Ramos (cell line): ENCODE results near the gene C21orf91.

Experiments
- in situ Hi-C: fragments of 300-500 bp; cut with MboI; formaldehyde crosslinking; loops from one replicate; pipeline ENCODE4 v1.14.3; 2022; ENCODE audit warnings: low sequenced_read_pairs; ENCODE audit not compliant: unreplicated experiment

The C21orf91 gene

DNA sequence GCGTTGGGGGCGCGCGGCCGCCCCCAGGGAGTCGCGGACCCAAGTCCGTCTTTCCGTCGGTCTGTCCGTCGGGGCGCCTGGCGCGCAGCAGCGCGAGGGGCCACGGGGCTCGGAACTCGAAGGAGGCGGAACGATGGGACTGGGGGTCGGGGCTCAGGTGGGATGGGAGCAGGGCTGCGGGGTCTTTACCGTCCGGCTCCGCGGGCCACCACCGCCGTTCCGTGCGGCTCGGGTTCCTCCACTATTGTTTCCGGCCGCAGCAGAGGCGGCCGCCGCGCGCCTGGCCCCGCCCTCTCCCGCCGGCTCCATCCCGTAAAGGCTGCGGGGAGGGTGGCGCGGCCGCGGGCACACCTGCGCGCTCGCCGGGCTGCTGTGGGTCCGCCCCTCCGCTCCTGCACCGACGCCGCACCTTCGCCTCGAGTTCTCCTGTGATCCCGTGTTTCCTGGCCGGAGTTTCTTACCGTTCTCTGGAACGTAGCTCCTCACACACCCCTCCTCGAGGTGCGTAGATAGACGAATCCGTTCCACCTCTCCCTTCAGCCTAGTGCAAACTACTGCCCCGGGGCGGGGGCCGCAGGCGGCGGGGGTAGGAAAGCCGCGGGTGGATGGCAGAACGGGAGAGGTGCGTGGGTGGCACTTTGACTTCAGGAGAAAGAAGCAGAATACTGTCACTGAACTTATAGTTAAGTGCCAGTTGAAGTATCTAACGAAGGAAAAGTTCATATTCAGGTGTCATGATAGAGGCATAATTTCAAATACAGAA lies at the start of gene C21orf91:
Gene C21orf91 (minus strand): TSS at position 243 of the 763 bp plus-strand sequence. CDS start 1,038 bp downstream, outside the sequence.
- in situ Hi-C loops: no loop called here

DNA sequence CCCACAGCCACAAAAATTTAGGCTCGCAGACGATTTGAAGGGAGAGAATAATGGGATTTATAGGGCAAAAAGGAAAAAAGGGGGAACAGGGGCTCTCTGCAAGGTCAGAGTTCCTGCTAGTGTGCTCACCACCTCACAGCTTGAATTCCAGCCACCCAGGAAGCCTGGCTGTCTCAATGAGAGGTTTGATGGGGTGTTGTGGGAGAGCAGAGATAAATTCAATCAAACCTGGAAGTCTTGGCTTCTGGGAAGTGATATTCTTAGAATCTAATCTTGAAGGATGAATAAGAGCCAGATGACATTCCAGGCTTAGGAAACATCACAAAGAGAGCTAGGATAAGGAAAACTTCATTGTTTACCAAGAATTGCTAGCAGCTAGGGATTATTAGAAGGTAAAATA lies 47.4 kb upstream of the C21orf91 start:
- in situ Hi-C loops: no loop called here

DNA sequence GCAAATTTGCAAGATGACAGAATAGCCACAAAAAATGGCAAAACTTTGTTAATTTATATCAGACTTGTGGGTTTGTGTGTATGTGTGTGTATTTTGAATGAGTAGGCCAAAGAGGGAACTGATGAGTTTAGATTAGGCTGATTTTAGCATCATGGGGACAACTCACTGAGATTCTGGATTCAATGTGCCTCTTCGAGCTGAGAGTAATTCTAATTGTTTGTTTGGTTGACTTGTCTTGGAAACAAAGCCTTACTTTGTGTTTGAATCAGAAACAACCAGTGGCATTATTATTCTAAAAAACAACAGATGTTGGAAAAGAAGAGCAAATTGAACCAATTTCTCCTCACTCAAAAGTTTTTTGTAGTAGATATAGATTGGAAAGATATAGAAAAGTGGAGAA lies 40.5 kb upstream of the C21orf91 start:
- in situ Hi-C loops: no loop called here

DNA sequence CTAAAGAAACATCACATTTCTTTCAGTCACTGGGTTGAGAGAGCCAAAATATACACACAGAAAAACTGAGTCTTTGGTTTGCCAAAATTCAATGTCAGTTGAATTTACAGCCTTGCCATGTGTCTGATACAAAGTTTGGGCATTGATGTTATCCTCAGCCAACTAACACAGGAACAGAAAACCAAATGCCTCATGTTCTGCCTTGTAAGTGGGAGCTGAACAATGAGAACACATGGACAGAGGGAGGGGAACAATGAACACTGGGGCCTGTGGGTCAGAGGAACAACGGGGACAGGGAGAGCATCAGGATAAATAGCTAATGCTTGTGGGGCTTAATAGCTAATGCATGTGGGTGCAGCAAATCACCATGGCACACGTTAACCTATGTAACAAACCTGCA lies 39.6 kb upstream of the C21orf91 start:
- in situ Hi-C loops: no loop called here

DNA sequence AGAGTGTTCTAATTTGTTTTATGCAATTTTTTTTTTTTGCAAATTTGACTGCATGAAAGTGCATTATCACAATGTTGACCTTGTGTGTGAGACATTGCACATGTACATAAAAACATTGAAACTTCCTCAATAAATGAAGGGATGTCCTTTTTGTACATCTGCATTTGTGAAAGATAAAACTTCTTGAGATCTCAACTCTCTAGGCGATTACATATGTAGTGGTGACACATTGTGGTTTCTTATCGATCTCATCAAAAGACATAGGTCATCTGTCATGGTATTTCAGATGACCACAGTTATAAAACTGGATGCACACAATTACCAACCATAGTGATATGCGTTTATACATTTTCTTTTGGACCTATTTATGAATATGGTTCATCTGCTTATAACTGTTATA lies 35.6 kb upstream of the C21orf91 start:
- in situ Hi-C loops: no loop called here

DNA sequence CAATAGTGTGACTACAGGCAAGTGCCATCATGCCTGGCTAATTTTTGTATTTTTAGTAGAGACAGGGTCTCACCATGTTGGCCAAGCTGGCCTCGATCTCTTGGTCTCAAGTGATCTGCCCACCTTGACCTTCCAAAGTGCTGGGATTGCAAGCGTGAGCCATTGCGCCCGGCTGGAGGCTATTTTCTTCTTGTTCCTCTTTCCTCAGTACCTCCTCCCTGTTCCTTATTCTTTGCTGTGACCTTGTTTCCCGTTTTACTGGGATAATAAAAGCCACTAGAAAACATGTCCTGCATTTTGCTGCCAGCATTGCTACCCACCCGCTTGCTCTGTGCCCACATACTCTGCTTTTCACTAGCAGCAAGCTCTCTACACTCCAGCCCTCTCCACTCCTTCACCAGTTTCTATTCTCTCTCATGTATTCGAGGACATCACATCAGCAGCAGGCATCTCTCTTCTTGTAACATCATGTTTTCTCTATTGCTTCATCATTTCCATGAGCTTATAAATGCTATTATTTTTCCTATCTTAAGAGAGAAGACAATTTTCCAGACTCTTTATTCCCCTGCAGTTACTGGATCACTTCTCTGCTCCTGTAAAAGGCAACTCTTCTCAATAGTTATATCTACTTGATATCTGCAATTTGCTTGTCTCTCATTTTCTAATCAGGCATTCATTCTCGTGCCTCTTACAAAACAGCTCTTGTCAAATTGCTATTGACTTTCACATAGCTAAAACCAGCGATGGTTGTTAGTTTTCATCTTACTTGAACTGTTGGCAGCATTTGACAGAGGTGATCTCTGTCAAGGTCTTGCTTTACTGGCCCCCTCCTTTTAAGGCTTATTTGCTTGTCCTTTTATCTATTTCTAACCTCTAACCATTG lies 34.5 kb upstream of the C21orf91 start:
- in situ Hi-C loops: no loop called here

DNA sequence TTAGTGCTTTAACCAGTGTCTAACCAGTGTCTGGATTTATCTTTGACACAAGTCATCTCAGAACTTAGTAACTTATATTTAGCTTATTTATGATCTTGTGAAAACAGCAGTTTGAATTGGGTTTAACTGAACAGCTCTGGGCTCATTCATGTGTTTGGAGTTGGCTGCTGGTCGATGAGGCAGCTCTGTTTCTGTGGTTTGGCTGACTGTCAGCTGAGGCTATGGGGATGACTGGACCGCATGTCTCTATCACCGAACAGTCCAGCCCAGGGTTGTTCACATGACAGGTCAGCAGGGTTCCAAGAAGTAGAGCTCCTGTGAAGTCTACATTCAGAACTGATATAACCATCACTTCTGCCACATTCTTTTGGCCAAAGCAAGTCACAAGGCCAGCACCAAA lies 29.1 kb upstream of the C21orf91 start:
- in situ Hi-C loops: no loop called here

DNA sequence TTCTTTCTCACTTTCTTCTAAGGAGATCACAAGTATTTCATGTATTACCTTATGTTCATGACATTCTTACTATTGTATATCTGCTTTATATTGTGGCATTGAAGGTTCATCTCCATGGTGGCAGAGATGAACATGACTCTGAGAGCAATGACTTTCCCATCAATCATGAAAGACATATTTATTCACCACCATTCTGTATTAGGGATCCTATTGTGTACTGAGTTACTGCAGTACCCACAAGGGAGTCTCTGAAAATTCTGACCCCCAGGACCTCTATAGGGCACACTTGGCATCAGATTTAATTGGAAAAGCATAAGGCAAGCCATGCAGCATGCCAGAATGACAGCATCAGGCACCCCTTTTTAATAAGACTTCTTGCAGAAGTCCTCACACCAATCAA lies 21.9 kb upstream of the C21orf91 start:
- in situ Hi-C loops: no loop called here

DNA sequence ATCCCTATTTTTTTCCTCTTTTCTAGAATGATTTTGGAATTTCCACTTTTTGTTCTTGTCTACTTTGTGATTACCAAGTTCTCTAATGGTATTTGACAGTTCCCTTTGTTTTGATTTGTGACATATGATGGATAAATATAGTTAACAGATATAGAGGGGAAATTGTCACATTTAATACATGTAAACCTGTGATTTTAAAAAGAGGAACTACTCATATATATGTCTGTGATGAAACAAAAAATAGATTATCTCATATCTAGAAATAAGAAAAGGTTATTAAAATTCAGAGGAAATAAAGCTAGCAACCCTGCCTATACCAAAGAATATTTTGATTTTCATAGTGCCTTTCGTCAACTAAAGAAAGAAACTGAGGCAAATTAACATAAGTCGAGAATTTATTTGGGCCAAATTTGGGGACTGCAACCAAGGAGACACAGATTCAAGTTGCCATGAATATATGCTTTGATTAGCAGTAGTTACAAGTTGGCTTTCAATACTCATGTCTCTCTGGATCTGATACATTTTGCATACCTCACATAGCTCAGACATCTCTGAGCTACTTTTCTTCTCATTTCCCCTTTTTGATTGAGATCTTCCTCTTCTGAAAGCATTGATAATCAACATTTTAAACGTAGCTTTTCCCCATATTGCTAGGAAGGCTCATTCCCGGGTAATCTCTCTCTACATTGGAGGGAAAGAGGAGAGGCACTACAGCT lies 15.6 kb upstream of the C21orf91 start:
- in situ Hi-C loops: no loop called here

DNA sequence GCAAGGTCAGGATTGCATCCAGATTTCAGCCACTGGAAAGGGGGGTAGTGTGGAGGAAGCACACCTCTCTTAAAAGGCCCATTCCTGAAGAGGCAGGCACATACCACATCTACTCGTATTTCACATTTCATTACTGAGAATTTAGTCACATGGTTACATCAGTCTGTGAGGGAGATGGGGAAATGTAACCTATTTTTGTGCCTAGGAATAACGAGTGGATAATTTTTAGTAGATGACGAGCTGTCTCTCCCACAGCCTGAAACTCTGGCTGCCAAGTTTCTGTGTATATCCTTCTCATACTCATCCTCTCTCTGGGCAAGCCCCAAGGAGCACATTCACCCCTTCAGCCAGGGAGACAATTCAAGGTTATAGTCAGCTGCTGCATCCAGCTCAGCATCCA lies 10.3 kb upstream of the C21orf91 start:
- in situ Hi-C loops: no loop called here

DNA sequence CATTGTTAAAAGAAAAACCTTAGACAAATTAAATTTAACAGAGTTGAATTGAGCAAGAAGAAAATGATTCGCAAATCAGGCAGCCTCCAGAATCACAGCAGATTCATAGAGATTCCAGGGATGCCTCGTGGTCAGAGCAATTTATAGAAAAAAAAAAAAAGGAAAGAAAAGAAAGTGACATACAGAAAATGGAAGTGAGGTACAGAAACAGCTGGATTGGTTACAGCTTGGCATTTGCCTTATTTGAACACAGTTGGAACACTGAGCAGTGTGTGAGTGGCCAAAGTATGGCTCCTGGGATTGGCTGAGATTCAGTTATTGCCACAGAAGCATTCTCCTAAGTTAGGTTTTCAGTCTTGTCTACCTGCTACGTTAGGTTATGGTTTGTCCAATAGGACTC lies 9.1 kb upstream of the C21orf91 start:
- in situ Hi-C loops: no loop called here

DNA sequence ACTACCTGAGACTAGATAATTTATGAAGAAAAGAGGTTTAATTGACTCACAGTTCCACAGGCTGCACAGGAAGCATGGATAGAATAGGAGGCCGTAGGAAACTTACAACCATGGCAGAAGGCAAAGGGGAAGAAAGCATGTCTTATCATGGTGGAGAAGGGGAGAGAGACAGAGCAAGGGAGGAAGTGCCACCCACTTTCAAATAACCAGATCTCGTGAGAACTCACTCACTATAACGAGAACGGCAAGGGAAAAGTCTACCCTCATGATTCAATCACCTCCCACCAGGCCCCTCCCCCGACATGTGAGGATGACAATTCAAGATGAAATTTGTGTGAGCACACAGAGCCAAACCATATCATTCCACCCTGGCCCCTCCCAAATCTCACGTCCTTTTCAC lies 4.7 kb upstream of the C21orf91 start:
- in situ Hi-C loops: no loop called here

DNA sequence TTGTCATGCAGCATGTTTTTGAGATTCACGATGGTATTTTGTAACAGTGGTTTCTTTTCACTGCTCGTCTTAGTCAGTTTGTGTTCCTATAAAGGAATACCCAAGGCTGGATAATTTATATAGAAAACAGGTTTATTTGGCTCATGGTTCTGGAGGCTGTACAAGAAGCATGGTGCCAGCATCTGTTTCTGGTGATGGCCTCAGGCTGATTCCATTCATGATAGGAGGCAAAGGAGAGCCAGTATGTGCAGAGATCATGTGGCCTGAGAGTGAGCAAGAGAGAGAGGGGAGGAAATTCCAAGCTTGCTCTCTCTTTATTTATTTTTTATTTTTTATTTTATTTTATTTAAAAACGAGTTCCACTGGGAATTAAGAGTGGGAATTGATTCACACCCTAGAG lies 2.0 kb upstream of the C21orf91 start:
- in situ Hi-C loops: no loop called here

DNA sequence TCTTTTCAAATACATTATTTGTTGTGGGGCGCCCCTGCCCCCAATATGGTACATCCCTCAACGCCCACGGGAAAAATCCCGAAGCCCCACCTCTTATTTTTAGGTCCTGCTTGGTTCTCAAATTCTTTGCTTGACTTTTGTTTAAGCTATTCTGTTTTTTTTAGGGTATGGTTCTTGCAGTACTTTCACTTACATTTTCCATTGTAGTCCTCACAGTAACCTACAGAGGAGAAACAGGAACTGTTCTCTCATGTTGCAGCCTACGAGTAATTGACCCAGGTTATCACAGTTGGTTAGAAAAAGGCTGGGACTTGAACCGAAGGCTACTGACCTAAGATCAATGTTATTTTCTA lies 697 bp upstream of the C21orf91 start:
- in situ Hi-C loops: no loop called here

DNA sequence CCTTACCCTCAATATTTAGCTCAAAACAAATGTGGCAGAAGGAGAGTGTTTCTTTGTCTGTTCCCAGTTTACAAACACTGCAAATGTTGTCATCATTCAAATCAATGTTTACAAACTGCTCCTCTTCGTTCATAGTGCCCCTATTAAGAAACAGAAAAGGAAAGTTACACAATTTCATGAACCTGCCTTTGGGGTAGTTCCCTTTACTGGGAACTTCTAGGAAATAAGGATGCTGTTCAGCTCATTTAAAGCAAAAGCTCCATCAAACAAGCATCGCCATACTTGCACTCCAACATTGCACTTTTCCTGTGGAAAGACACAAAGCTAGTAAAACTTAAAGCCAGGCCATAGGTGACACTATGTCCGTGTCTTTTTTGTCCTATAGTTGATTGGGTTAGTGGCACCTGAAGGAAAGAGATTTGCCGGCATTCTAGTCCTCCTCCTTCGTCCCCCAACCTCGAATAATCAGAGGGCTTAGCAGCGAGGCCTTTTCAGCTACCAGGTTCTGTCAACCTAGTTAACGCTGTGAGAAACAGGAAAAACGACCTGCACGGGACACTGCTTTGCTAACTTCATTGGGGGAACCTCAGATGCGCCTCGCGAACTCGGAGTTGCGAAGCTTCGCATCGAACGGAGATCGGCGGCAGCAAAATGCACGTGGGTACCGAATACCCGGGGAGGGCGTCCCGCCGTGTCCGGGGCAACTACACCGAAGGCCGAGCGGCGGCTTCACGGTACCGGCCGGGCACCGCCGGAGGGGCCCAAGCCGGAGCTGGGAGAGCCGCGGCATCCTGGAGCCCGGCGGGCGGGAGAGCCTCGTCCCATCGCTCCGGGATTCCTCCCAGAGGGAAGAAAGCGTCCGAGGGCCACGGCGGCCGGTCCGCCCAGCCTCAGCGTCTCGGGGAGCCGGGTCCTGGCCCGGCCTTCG lies 706 bp downstream of the C21orf91 start:
- in situ Hi-C loops: no loop called here

DNA sequence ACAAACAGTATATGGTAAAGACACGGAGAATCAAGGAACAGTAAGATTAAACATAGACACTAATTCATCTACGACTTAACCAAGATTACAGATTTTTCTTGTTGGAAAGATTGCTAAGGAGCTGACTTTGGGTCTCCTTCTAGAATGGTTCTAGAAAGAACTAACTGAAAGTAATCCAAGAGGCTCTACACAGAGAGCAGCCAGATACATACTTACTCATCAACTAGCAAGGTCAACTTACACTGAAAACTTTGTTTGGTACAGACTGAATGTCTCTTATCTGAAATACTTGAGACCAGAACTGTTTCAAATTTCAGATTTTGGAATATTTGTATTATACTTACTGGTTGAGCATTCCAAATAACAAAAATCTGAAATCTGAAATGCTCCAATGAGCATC lies 5.8 kb downstream of the C21orf91 start:
- in situ Hi-C loops: no loop called here

DNA sequence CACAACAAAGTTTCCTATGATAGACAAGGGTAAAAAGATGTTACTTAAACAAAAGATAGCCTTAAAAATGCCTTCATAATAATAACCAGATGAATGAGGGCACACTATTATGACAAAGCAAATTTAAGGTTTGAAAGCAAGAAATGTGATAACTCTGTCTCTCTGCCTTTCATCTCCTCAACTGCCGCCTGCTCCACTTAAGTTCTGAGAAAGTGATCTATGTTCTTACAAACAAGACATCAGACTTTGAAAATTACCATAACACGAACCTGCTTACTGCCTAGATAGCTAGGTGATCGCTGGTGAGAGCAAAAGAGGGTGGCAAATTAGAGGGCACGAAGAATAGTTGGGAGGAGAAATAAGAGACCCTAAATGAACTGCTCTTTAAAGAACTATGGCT lies 13.2 kb downstream of the C21orf91 start:
- in situ Hi-C loops: no loop called here

DNA sequence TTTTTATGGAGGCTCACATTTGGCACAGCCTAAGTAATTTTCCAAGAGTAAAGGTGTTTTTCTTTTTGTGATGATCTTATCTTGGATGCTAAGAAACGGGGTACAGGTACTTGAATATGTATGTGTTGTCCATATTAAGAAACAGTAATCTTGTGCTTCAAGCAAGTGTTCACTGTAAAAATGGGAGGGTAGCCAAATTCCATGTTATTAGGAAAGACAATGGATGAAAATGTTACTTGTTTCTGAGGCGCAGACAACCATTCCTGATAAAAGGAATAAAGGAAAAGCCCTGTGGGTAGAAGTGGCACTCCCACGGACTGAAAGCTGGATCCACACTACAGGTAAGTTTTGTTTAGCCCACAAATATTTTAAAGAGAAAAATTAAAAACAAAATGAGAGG lies 15.6 kb downstream of the C21orf91 start:
- in situ Hi-C loops: no loop called here

DNA sequence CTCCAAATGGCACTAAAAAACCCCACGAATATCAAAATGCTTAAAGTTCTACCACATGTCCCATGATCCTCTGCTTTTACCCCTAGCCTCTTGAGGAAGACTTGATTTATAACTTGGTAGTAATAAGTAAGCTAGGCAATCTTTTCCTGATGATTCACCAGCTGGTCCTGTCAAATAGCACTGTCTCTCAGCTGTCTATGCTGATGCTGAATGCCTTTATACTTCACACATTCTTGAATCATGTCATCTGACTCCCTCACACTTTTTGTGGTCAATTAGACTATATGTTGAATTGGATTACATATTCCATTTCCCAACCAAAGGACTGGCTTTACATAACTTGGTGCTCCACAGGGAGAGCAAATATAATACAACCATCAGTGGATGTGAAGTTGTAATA lies 16.6 kb downstream of the C21orf91 start:
- in situ Hi-C loops: no loop called here
